WERI-Rb-1 (cell line): ENCODE results near the gene PLCL1.

Source experiments
- DNase-seq: peaks from one replicate; pipeline ENCODE4 v3.0.0-alpha.2; 2020
- H3K27ac ChIP-seq: fragments of 250-450 bp; sonication (Bioruptor Pico); 2 replicates; pipeline ENCODE4 v1.5.1; 2020; ENCODE audit warnings: mild to moderate bottlenecking, moderate library complexity
- H3K27me3 ChIP-seq: fragments of 250-450 bp; sonication (Bioruptor Pico); 2 replicates; pipeline ENCODE4 v1.5.1; 2021; ENCODE audit warnings: mild to moderate bottlenecking, low read depth, moderate library complexity; ENCODE audit not compliant: insufficient read depth, severe bottlenecking
- H3K36me3 ChIP-seq: fragments of 250-450 bp; sonication (Bioruptor Pico); 2 replicates; pipeline ENCODE4 v1.5.1; 2020; ENCODE audit warnings: mild to moderate bottlenecking, moderate library complexity
- H3K4me3 ChIP-seq: 2 replicates; pipeline ENCODE4 v1.5.1; 2011; ENCODE audit warnings: low read depth, mild to moderate bottlenecking, control low read depth, low read length
- H3K9me3 ChIP-seq: fragments of 250-450 bp; sonication (Bioruptor Pico); 2 replicates; pipeline ENCODE4 v1.5.1; 2021; ENCODE audit warnings: mild to moderate bottlenecking, moderate library complexity; ENCODE audit not compliant: severe bottlenecking
- CTCF ChIP-seq: IDR thresholded peaks from 2 replicates; pipeline ENCODE4 v1.5.1; 2011; ENCODE audit warnings: low read depth, mild to moderate bottlenecking, control low read depth, inconsistent platforms, low read length

Gene PLCL1

DNA sequence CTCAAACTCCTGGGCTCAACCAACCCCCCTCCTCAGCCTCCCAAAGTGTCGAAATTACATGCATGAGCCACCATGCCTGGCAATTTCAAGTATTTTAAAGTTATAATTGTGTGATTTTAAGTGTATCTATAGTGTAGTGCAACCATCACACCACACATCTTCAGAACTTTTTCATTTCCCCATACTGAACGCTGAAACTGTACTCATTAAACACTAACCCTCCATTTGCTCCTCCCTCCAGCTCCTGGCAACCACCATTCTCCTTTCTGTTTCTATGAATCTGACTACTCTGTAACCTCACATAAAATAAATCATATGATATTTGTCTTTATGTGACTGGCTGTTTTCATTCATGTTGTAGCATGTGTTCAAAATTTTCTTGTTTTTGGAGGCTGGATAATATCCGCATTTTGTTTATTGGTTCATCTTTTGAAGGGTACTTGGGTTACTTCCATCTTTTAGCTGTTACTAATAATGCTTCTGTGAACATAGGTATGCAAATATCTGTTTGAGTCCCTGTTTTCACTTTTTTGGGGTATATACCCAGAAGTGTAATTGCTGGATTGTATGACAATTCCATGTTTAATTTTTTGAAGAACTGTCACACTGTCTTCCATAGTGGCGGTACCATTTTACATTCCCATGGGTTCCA is 188.2 kb downstream of the PLCL1 start:
- Histone ChIP-seq H3K27me3 (no peaks in the 10 kb centered on the region), H3K36me3 (no peaks in the 10 kb centered on the region), H3K27ac (no peak overlapping the region), H3K9me3 (no peaks in the 10 kb centered on the region), H3K4me3 (no peak overlapping the region)
- no peak for TF ChIP-seq CTCF
- no peak for DNase-seq

DNA sequence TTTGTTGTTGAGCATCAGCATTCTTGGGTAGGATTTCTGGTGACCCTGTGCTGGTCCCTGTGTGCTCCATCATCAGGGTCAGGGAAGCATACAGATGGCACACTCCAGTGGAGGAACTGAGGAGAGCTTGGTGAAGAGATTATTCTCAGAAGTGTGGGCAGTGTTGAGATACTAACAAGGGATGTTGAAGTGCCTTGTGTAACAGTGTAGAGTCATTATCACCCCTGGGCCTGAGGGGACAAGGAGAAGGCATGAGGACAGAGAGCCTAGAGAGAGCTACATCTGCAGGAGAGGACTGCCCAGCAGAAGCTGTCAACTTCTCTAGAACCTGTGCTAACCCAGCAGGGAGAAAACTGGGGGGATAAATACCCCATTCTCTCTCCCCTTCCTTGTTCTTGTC is 189.0 kb downstream of the PLCL1 start:
- DNase-seq = no peak
- Histone ChIP-seq H3K27me3 (no peaks in the 10 kb centered on the region), H3K36me3 (no peaks in the 10 kb centered on the region), H3K4me3 (no peak overlapping the region), H3K9me3 (no peaks in the 10 kb centered on the region), H3K27ac (no peak overlapping the region)
- no peak for TF ChIP-seq CTCF

- H3K4me3 ChIP-seq = no peak overlapping the region
- H3K36me3 ChIP-seq = no peaks in the 10 kb centered on the region
- H3K27ac ChIP-seq = no peak overlapping the region
- no peak for TF ChIP-seq CTCF
- no peaks in the 10 kb centered on the region for H3K9me3 ChIP-seq
- no peaks in the 10 kb centered on the region for H3K27me3 ChIP-seq
- DNase-seq = no peak
These were observed 189.4 kb downstream of the PLCL1 start for GRCh38 chr2:197993830-197994229.

GRCh38 chr2:197994751-197995150 is 190.4 kb downstream of the PLCL1 start:
- H3K27ac ChIP-seq = no peak overlapping the region

GRCh38 chr2:197996583-197996982 is 192.2 kb downstream of the PLCL1 start:
- H3K4me3 ChIP-seq = no peak overlapping the region
- H3K27me3 ChIP-seq = no peaks in the 10 kb centered on the region
- no peaks in the 10 kb centered on the region for H3K36me3 ChIP-seq
- no peaks in the 10 kb centered on the region for H3K9me3 ChIP-seq
- no peak for TF ChIP-seq CTCF
- no peak for DNase-seq
- H3K27ac ChIP-seq = no peak overlapping the region

More at GRCh38 chr2:197994751-197995150, 190.4 kb downstream of the PLCL1 start:
- no peak overlapping the region for H3K4me3 ChIP-seq
- no peak for DNase-seq
- H3K36me3 ChIP-seq = no peaks in the 10 kb centered on the region
- no peaks in the 10 kb centered on the region for H3K9me3 ChIP-seq
- no peak for TF ChIP-seq CTCF
- no peaks in the 10 kb centered on the region for H3K27me3 ChIP-seq

DNA sequence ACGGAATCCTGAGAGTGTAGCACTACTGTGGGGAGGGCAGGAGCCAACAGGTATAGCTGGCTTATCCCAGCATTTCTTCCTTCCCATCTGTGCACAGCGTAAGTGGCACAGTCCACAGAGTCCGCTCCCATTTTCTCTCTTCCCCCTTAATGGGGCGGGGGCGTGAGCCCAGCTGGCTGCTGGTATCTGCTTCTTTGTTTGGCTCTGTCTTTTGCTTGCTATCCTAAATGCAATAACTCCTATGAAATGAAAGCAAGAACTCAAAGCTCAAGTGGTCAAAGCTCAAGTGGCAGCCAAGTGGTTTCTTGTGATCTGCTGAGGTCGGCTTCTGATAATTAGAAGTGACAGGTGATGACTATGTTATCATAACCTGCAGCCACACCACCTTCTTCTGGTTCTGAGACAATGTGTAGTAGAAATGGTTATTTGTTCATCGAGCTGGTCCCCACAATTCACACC is 192.7 kb downstream of the PLCL1 start:
- no peaks in the 10 kb centered on the region for H3K36me3 ChIP-seq

More for the DNA sequence above, 192.7 kb downstream of the PLCL1 start:
- Histone ChIP-seq H3K27me3 (no peaks in the 10 kb centered on the region), H3K9me3 (no peaks in the 10 kb centered on the region), H3K27ac (no peak overlapping the region), H3K4me3 (no peak overlapping the region)
- no peak for TF ChIP-seq CTCF
- no peak for DNase-seq
